GM12864 (cell line): ENCODE measurements around the gene IFT80.

Source experiments
- DNase-seq: peaks from one replicate; pipeline ENCODE4 v3.0.0-alpha.2; 2011; ENCODE audit warnings: low read depth
- H3K4me3 ChIP-seq: 2 replicates; pipeline ENCODE4 v1.5.1; 2011; ENCODE audit warnings: mild to moderate bottlenecking, low read depth, low read length, control low read depth
- CTCF ChIP-seq: IDR thresholded peaks from 2 replicates; pipeline ENCODE4 v1.5.1; 2011; ENCODE audit warnings: low read depth, mild to moderate bottlenecking, moderate library complexity, low read length, control low read depth, inconsistent platforms; ENCODE audit errors: missing control alignments

IFT80 gene

GRCh38 chr3:160400702-160401150 lies 1.7 kb upstream of the IFT80 start:
- no peak for DNase-seq
- H3K4me3 ChIP-seq: peak overlapping the region; percentile 70
- TF ChIP-seq CTCF: no peak

- DNase-seq: no peak
- no peak for TF ChIP-seq CTCF
- peak overlapping the region; percentile 70 for H3K4me3 ChIP-seq
These were observed 1.1 kb upstream of the IFT80 start for GRCh38 chr3:160400030-160400701.

- no peak for DNase-seq
- H3K4me3 ChIP-seq: peak overlapping the region; percentile 70
- no peak for TF ChIP-seq CTCF
These were observed 253 bp downstream of the IFT80 start for GRCh38 chr3:160398820-160399124.

- TF ChIP-seq CTCF: no peak
- no peak overlapping the region for H3K4me3 ChIP-seq
- DNase-seq: no peak
These were observed 3.7 kb downstream of the IFT80 start for GRCh38 chr3:160395297-160395696.

- no peak for TF ChIP-seq CTCF
- H3K4me3 ChIP-seq: no peak overlapping the region
- DNase-seq: no peak
These were observed 5.0 kb downstream of the IFT80 start for GRCh38 chr3:160394009-160394392.

- no peak for DNase-seq
- no peak for TF ChIP-seq CTCF
- no peak overlapping the region for H3K4me3 ChIP-seq
These were observed 5.5 kb downstream of the IFT80 start for GRCh38 chr3:160393346-160394008.

- no peak for DNase-seq
- no peak overlapping the region for H3K4me3 ChIP-seq
- no peak for TF ChIP-seq CTCF
These were observed 6.2 kb downstream of the IFT80 start for GRCh38 chr3:160392798-160393197.
